GM12878 (cell line): ENCODE data around the gene LDLRAD3.

Source experiments
- CHD4 ChIP-seq: fragments of 200-600 bp; sonication (generic); IDR thresholded peaks from 2 replicates; pipeline ENCODE4 v1.6.1; 2016; ENCODE audit warnings: mild to moderate bottlenecking
- EGR1 ChIP-seq, 2 experiments: IDR thresholded peaks; 1 replicate in 1 of 2; 2 replicates in 1 of 2; pipeline ENCODE4 v1.6.1; 2011 to 2012; ENCODE audit warnings: low read depth in 2 of 2, low read length in 2 of 2, borderline replicate concordance in 1 of 2, mild to moderate bottlenecking in 1 of 2, moderate library complexity in 1 of 2
- MTA2 ChIP-seq: fragments of 450-650 bp; IDR thresholded peaks from 2 replicates; pipeline ENCODE4 v1.6.1; 2016; ENCODE audit warnings: low read depth, mild to moderate bottlenecking, moderate library complexity
- POLR2A ChIP-seq: IDR thresholded peaks from 2 replicates; pipeline ENCODE4 v1.6.1; 2011; ENCODE audit warnings: low read depth, mild to moderate bottlenecking, low read length
- RAD21 ChIP-seq: IDR thresholded peaks from 2 replicates; pipeline ENCODE4 v1.6.1; 2011; ENCODE audit warnings: mild to moderate bottlenecking, low read depth, low read length, moderate library complexity; ENCODE audit not compliant: insufficient read depth
- RCOR1 ChIP-seq: conservative IDR thresholded peaks from 2 replicates; pipeline ENCODE4 v1.6.1; 2012; ENCODE audit warnings: low read depth, low read length, improper control_type of control experiment
- REST ChIP-seq: IDR thresholded peaks from 2 replicates; pipeline ENCODE4 v1.6.1; 2012; ENCODE audit warnings: mild to moderate bottlenecking, low read depth, low read length
- STAT3 ChIP-seq: IDR thresholded peaks from 2 replicates; pipeline ENCODE4 v1.6.1; 2011; ENCODE audit warnings: low read depth, low read length, improper control_type of control experiment
- TF ChIP-seq, protein P1 (sequence below), 3 experiments: IDR thresholded peaks in 2 of 3; conservative IDR thresholded peaks in 1 of 3; 2 replicates each; pipeline ENCODE4 v1.5.1; 2011; ENCODE audit warnings: low read depth in 3 of 3, low read length in 3 of 3, mild to moderate bottlenecking in 3 of 3, control low read depth in 2 of 3, moderate library complexity in 2 of 3, inconsistent platforms in 1 of 3, mixed read lengths in 1 of 3; ENCODE audit not compliant: control insufficient read depth in 2 of 3, insufficient read depth in 1 of 3; ENCODE audit errors: extremely low read depth in 1 of 3
- TF ChIP-seq, protein P2 (sequence below): IDR thresholded peaks from 2 replicates; pipeline ENCODE4 v1.6.1; 2011; ENCODE audit warnings: mild to moderate bottlenecking, low read depth, low read length, moderate library complexity; ENCODE audit not compliant: insufficient replicate concordance

DNA sequence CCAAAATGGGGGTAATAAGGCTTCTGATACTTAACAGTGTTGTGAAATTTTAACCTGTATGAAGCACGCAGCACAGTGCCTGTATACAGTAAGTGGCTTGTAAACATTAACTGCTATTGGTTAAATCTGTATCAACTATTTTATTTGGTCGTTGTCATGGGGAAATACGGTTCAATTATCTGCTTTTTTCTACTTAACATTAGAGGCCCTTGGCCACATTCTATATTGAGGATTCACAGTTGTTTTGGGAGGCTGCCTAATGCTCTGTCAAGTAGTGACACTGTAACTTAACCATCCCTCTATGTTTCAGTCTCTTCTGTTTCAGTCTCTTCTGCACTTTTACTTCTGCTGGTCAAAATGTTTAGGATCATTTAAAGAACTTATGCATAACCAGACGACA lies 95.6 kb downstream of the LDLRAD3 start:
- TF ChIP-seq, protein P1, sequence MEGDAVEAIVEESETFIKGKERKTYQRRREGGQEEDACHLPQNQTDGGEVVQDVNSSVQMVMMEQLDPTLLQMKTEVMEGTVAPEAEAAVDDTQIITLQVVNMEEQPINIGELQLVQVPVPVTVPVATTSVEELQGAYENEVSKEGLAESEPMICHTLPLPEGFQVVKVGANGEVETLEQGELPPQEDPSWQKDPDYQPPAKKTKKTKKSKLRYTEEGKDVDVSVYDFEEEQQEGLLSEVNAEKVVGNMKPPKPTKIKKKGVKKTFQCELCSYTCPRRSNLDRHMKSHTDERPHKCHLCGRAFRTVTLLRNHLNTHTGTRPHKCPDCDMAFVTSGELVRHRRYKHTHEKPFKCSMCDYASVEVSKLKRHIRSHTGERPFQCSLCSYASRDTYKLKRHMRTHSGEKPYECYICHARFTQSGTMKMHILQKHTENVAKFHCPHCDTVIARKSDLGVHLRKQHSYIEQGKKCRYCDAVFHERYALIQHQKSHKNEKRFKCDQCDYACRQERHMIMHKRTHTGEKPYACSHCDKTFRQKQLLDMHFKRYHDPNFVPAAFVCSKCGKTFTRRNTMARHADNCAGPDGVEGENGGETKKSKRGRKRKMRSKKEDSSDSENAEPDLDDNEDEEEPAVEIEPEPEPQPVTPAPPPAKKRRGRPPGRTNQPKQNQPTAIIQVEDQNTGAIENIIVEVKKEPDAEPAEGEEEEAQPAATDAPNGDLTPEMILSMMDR (IDR thresholded peaks at IDR 0.05 in 2 of 3, conservative IDR thresholded peaks at IDR 0.05 in 1 of 3; ENCODE audit: control insufficient read depth in 2 of 3, extremely low read depth in 1 of 3, insufficient read depth in 1 of 3, low read depth in 3 of 3, low read length in 3 of 3), result no peak
- TF ChIP-seq MTA2, result no peak
- no peak for TF ChIP-seq POLR2A
- TF ChIP-seq, protein P2, sequence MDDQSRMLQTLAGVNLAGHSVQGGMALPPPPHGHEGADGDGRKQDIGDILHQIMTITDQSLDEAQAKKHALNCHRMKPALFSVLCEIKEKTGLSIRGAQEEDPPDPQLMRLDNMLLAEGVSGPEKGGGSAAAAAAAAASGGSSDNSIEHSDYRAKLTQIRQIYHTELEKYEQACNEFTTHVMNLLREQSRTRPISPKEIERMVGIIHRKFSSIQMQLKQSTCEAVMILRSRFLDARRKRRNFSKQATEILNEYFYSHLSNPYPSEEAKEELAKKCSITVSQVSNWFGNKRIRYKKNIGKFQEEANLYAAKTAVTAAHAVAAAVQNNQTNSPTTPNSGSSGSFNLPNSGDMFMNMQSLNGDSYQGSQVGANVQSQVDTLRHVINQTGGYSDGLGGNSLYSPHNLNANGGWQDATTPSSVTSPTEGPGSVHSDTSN, result no peak
- no peak for TF ChIP-seq EGR1 (IDR thresholded peaks at IDR 0.05; ENCODE audit: borderline replicate concordance in 1 of 2, low read depth in 2 of 2, low read length in 2 of 2)
- TF ChIP-seq RCOR1, result no peak
- no peak for TF ChIP-seq STAT3
- no peak for TF ChIP-seq CHD4
- no peak for TF ChIP-seq RAD21
- TF ChIP-seq REST, result no peak
